ENCODE results near the gene IL4I1.

IL4I1 gene

DNA sequence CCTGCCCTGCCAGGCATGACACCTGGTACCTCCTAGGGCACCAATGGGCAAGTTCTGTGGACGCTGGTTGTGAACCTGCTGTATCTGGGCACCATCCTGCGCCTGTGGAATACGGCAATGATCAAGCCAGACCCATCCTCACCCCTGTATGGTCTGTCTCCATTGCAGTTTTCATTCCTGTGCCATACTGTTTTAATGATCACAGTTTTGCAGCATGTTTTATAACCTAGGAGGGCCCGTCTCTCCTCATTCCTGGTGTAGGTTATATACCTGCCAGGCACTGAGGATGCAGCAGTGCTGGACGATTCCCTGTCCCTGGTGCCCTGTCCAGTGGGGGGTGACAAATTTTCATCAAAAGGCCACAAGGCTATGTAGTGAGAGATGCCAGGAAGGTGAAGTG is 13.6 kb downstream of the IL4I1 start:
- TF ChIP-seq POLR2A (IDR thresholded peaks at IDR 0.05; ENCODE audit: low read depth, low read length) (no peak), PAX5 (IDR thresholded peaks at IDR 0.05; ENCODE audit: insufficient read depth, low read length, severe bottlenecking) (no peak), TAF1 (IDR thresholded peaks at IDR 0.05; ENCODE audit: low read depth, low read length) (no peak), SPI1 (IDR thresholded peaks at IDR 0.05; ENCODE audit: low read depth, low read length) (no peak), POU2F2 (IDR thresholded peaks at IDR 0.05; ENCODE audit: low read depth, low read length) (no peak), POLR2AphosphoS5 (IDR thresholded peaks at IDR 0.05; ENCODE audit: low read depth, low read length) (no peak)
- FAIRE-seq (no peak), DNase-seq (ENCODE audit: insufficient read length, low spot score) (no peak)

DNA sequence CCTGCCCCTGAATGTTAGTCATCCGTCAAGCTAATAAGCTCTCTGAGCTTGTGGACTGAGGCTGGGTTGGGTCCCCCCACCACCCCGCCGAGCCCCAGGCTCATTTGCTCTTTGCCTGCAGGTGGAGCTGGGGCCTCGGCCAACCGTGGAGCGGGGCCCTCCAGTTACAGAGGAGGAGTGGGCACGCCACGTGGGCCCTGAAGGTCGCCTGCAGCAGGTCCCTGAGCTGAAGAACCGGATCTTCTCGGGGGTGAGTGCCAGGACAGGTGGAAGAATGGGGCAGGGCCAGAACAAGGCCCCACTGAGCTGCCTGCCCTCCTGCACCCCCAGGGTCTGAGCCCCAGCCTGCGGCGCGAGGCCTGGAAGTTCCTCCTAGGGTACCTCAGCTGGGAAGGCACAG is 14.0 kb downstream of the IL4I1 start:
- TF ChIP-seq TAF1 (IDR thresholded peaks at IDR 0.05; ENCODE audit: low read depth, low read length): no peak
- no peak for TF ChIP-seq POU2F2 (IDR thresholded peaks at IDR 0.05; ENCODE audit: low read depth, low read length)
- TF ChIP-seq PAX5 (IDR thresholded peaks at IDR 0.05; ENCODE audit: insufficient read depth, low read length, severe bottlenecking): no peak
- no peak for TF ChIP-seq POLR2AphosphoS5 (IDR thresholded peaks at IDR 0.05; ENCODE audit: low read depth, low read length)
- no peak for TF ChIP-seq POLR2A (IDR thresholded peaks at IDR 0.05; ENCODE audit: low read depth, low read length)
- no peak for TF ChIP-seq SPI1 (IDR thresholded peaks at IDR 0.05; ENCODE audit: low read depth, low read length)
- DNase-seq (ENCODE audit: insufficient read length, low spot score): no peak
- FAIRE-seq: no peak

DNA sequence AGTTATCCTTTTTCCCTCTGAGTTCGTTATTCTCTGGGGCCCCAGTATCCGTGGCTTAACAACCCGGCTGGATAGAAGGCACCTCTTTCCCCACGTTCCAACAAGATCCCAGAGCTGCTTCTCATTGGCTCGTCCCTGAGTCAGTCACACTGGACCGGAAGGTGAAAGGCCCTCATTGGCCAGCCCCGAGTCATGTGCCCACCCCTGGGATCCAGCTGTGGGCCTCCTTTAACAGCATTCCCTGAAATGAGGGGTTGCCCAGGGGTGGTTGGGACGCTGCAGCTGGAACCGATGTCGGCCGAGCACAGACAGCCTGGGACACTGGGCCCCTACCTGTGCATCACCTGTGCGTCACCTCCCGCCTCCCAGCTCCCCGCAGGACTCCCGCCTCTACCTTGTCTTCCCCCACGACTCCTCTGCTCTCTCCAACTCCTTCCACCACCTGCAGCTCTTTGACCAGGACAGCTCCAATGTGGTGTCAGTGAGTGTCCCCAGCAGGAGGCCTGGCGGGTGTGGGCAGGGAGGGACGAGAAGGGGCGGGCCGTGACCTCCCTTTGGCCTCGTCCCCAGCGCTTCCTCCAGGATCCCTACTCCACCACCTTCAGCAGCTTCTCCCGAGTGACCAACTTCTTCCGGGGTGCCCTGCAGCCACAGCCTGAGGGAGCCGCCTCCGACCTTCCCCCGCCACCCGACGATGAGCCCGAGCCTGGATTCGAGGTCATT is 14.9 kb downstream of the IL4I1 start:
- TF ChIP-seq POU2F2 (IDR thresholded peaks at IDR 0.05; ENCODE audit: low read depth, low read length): no peak
- TF ChIP-seq POLR2AphosphoS5 (IDR thresholded peaks at IDR 0.05; ENCODE audit: low read depth, low read length): no peak
- TF ChIP-seq TAF1 (IDR thresholded peaks at IDR 0.05; ENCODE audit: low read depth, low read length): no peak
- no peak for TF ChIP-seq PAX5 (IDR thresholded peaks at IDR 0.05; ENCODE audit: insufficient read depth, low read length, severe bottlenecking)
- TF ChIP-seq POLR2A (IDR thresholded peaks at IDR 0.05; ENCODE audit: low read depth, low read length): no peak
- TF ChIP-seq SPI1 (IDR thresholded peaks at IDR 0.05; ENCODE audit: low read depth, low read length): no peak
- FAIRE-seq (no peak), DNase-seq (ENCODE audit: insufficient read length, low spot score) (no peak)

DNA sequence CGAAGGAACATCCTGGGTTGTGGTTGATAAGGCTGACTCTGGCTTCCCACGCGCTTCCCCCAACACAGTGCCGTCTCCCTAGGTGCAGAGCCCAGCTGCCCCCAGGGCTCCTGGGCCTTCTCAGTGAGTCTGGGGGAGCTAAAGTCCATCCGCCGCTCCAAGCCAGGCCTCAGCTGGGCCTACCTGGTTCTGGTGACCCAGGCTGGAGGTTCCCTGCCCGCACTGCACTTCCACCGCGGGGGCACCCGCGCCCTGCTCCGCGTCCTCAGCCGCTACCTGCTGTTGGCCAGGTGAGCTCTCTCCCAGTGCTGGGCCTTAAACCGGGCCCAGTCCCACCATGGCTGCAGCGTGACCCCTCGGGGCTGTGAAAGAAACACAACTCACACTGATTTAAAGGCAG is 15.5 kb downstream of the IL4I1 start:
- FAIRE-seq (no peak), DNase-seq (ENCODE audit: insufficient read length, low spot score) (no peak)
- TF ChIP-seq POLR2A (IDR thresholded peaks at IDR 0.05; ENCODE audit: low read depth, low read length): no peak
- TF ChIP-seq SPI1 (IDR thresholded peaks at IDR 0.05; ENCODE audit: low read depth, low read length): no peak
- no peak for TF ChIP-seq TAF1 (IDR thresholded peaks at IDR 0.05; ENCODE audit: low read depth, low read length)
- TF ChIP-seq POU2F2 (IDR thresholded peaks at IDR 0.05; ENCODE audit: low read depth, low read length): no peak
- TF ChIP-seq PAX5 (IDR thresholded peaks at IDR 0.05; ENCODE audit: insufficient read depth, low read length, severe bottlenecking): no peak
- TF ChIP-seq POLR2AphosphoS5 (IDR thresholded peaks at IDR 0.05; ENCODE audit: low read depth, low read length): no peak

DNA sequence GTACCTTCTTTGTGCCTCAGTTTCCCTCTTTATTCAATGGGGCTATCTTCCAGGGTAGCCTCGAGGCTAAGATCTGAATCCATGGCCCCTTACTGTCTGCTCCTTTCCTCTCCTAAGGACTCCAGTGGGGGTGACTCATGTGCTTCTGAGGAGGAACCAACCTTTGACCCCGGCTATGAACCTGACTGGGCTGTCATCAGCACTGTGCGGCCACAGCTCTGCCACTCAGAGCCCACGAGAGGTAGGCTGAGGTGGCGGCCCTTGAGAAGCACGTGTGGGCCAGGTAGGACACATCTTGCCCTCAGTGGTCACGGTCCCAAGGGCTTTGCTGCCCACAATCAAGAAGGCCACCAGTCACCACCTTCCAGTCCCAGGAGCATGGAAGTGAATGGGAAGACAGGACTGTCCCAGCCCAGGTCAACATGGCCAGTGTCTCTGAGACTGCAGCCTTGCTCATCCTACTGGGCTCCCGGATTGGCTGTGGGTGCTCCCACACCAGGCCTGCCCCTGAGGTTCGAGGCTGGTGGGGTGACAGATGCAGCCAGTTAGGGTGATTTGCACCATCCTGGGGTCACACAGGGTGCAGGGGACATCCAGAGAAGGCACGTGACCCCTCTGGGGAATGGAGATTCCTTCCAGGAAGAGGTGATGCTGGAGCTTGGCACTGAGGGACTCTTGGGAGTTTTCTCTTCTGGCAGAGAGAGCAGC is 16.4 kb downstream of the IL4I1 start:
- DNase-seq (ENCODE audit: insufficient read length, low spot score) (no peak), FAIRE-seq (no peak)
- TF ChIP-seq TAF1 (IDR thresholded peaks at IDR 0.05; ENCODE audit: low read depth, low read length) (no peak), SPI1 (IDR thresholded peaks at IDR 0.05; ENCODE audit: low read depth, low read length) (no peak), POLR2AphosphoS5 (IDR thresholded peaks at IDR 0.05; ENCODE audit: low read depth, low read length) (no peak), PAX5 (IDR thresholded peaks at IDR 0.05; ENCODE audit: insufficient read depth, low read length, severe bottlenecking) (no peak), POU2F2 (IDR thresholded peaks at IDR 0.05; ENCODE audit: low read depth, low read length) (no peak), POLR2A (IDR thresholded peaks at IDR 0.05; ENCODE audit: low read depth, low read length) (no peak)

DNA sequence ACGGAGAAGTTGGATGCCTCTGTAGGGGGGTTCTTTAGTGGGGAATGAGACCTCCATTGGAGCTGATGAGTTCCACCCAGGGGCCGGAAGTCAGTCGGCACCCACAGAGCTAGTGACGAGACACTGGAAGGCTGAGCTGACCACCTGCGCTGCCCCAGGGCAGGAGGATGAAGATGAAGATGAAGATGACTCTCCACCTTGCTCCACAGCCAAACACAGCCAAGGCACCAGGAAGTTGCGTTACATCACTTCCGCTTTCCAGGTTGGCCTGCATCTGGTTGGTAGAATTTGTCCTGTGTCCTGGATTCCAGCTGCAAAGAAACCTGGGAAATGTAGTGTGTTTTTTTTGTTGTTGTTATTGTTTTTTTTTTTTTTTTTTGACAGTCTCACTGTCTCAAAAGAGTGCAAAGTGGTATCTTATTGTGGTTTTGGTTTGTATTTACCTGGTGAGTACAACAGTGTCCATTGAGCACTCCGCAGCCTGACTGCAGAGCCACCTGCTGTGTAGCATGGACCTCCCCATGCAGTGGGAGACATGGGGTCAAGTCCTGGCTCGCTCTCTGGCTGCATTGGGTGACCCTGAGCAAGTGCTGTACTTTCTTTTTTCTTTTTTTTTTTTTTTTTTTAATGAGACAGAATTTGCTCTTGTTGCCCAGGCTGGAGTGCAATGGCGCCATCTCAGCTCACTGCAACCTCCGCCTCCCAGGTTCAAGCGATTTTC is 17.3 kb downstream of the IL4I1 start:
- FAIRE-seq (peak; percentile 50), DNase-seq (ENCODE audit: insufficient read length, low spot score) (no peak)
- TF ChIP-seq SPI1 (IDR thresholded peaks at IDR 0.05; ENCODE audit: low read depth, low read length) (no peak), POU2F2 (IDR thresholded peaks at IDR 0.05; ENCODE audit: low read depth, low read length) (no peak), POLR2AphosphoS5 (IDR thresholded peaks at IDR 0.05; ENCODE audit: low read depth, low read length) (no peak), PAX5 (IDR thresholded peaks at IDR 0.05; ENCODE audit: insufficient read depth, low read length, severe bottlenecking) (no peak), POLR2A (IDR thresholded peaks at IDR 0.05; ENCODE audit: low read depth, low read length) (no peak), TAF1 (IDR thresholded peaks at IDR 0.05; ENCODE audit: low read depth, low read length) (no peak)

DNA sequence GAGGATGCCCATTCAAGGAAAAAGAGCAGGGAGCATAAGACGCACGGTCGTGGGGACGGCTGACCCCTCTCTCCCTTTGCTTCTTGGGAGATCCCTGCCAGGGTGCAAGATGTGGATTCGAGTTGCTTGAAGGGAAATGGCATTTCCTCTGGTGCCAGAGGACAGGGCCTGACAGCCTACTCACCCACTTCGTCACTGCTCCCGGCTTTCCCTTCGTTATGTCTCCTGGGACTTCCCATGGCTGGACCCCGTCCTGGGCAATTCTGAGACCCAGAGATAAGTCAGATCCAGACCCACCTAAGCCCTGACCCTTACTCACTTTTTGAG is 18.0 kb downstream of the IL4I1 start:
- DNase-seq (ENCODE audit: insufficient read length, low spot score) (no peak), FAIRE-seq (no peak)
- TF ChIP-seq POLR2A (IDR thresholded peaks at IDR 0.05; ENCODE audit: low read depth, low read length) (no peak), PAX5 (IDR thresholded peaks at IDR 0.05; ENCODE audit: insufficient read depth, low read length, severe bottlenecking) (no peak), SPI1 (IDR thresholded peaks at IDR 0.05; ENCODE audit: low read depth, low read length) (no peak), POU2F2 (IDR thresholded peaks at IDR 0.05; ENCODE audit: low read depth, low read length) (no peak), TAF1 (IDR thresholded peaks at IDR 0.05; ENCODE audit: low read depth, low read length) (no peak), POLR2AphosphoS5 (IDR thresholded peaks at IDR 0.05; ENCODE audit: low read depth, low read length) (no peak)

DNA sequence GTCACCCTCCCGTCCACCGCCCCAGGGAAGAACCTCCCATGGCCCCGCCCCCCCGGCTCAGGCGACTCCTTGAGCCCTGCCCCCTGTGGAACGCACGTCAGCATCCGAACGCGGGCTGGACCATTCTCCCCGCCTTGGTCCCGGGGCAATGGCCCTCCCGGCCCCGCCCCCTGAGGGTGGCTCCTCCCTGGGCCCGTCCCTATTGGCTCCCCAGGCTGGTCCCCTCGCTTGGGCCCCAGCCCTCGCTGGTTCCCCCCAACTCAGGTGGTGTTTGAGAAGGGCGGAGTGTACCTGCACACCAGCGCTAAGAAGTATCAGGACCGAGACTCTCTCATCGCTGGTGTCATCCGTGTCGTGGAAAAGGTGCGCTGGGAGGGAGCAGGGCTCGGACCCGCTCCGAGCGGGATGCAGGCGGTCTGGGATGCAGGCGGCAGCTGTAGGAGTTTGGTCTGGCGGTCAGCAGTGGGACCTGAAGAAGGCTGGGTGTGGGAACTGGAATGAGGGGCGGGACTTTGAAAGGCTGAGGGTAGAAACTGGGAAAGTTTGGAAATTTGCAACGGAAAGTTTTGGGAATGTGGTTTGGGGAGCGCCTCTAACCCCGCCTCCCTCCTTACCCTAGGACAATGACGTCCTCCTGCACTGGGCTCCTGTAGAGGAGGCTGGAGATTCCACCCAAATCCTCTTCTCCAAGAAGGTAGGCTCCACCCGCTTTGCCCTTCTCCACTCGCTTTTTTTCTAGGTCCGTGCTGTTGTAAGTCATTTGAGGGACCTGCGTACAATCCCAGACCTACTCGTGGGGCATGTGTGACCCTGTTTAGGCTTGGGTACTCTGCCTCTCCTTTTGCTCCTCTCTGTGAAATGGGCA is 18.6 kb downstream of the IL4I1 start:
- peak; percentile 6 for TF ChIP-seq POLR2A (IDR thresholded peaks at IDR 0.05; ENCODE audit: low read depth, low read length)
- no peak for TF ChIP-seq TAF1 (IDR thresholded peaks at IDR 0.05; ENCODE audit: low read depth, low read length)
- no peak for FAIRE-seq
- peak; percentile 99 for DNase-seq (ENCODE audit: insufficient read length, low spot score)
